Esophagus (tissue), 2 donors: ENCODE results near the gene LY9. TPM values are rescaled to one million over a fixed set of nuclear protein-coding genes. Genes with fewer than 3 reads are reported as not detected.

ENCODE experiments used
- H3K27ac ChIP-seq, 2 donors: one replicate each; pipeline ENCODE4 v1.5.1; 2013; ENCODE audit warnings: low read depth in 2 of 2, mild to moderate bottlenecking in 2 of 2, inconsistent platforms in 1 of 2, low read length in 1 of 2, moderate library complexity in 1 of 2
- H3K27me3 ChIP-seq, 2 donors: one replicate each; pipeline ENCODE4 v1.6.1; 2013; ENCODE audit warnings: low read length in 2 of 2, control low read depth in 1 of 2, mild to moderate bottlenecking in 1 of 2; ENCODE audit not compliant: insufficient read depth in 2 of 2, control insufficient read depth in 1 of 2
- H3K36me3 ChIP-seq, 2 donors: one replicate each; pipeline ENCODE4 v1.6.1; 2013; ENCODE audit warnings: low read length in 1 of 2; ENCODE audit not compliant: control insufficient read depth in 2 of 2, insufficient read depth in 2 of 2
- H3K4me1 ChIP-seq, 2 donors: one replicate each; pipeline ENCODE4 v1.6.1; 2013; ENCODE audit warnings: low read length in 1 of 2; ENCODE audit not compliant: control insufficient read depth in 2 of 2, insufficient read depth in 2 of 2
- H3K4me3 ChIP-seq, 2 donors: one replicate each; pipeline ENCODE4 v1.5.1; 2013; ENCODE audit warnings: low read length in 2 of 2, mild to moderate bottlenecking in 2 of 2, low read depth in 1 of 2, moderate library complexity in 1 of 2
- H3K9me3 ChIP-seq, 2 donors: one replicate each; pipeline ENCODE4 v1.6.1; 2013; ENCODE audit warnings: mild to moderate bottlenecking in 2 of 2, low read depth in 1 of 2, low read length in 1 of 2, moderate library complexity in 1 of 2; ENCODE audit not compliant: control insufficient read depth in 2 of 2, insufficient read depth in 1 of 2
- WGBS, 2 donors: extraction: QIAGEN DNeasy Blood & Tissue Kit; methylation state at CpG; one replicate each; pipeline ENCODE4 v1.1.7; 2013; 5-methylcytosine and 5-hydroxymethylcytosine counted together
- polyA plus RNA-seq, 2 donors: library from polyadenylated mRNA; stranded (reverse); fragments of 200-250 nt; gene quantifications; one replicate each; pipeline ENCODE4 v1.2.3, GENCODE V29; 2013
- donor health status: healthy with polysubstance abuse.
- donor health status: Bipolar disorder and iron deficiency.

Gene LY9
- polyA plus RNA-seq, 2 donors = 0.54 to 0.73 TPM

DNA sequence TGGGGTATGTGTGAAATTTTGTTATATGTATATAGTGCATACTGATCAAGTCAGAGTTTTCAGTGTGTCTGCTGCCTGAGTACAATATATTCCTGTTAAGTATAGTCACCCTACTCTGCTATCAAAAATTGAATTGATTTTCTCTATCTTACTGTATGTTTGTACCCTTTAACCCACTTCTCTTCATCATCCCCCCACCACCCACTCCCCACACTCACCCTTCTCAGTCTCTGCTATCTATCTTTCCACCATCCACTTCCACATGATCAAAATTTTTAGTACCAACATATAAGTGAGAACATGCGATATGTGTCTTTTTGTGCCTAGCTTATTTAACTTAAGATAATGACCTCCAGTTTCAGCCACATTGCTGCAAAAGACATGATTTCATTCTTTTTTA is 4.2 kb downstream of the LY9 start:
- Histone ChIP-seq H3K9me3 (no peaks in the 10 kb centered on the region), H3K27ac (no peak overlapping the region), H3K36me3 (no peaks in the 10 kb centered on the region), H3K27me3 (no peaks in the 10 kb centered on the region), H3K4me3 (no peak overlapping the region), H3K4me1 (no peaks in the 10 kb centered on the region)
- WGBS, 2 donors = 90 to 97% methylated on average over 1 of the region's 1 CpG

DNA sequence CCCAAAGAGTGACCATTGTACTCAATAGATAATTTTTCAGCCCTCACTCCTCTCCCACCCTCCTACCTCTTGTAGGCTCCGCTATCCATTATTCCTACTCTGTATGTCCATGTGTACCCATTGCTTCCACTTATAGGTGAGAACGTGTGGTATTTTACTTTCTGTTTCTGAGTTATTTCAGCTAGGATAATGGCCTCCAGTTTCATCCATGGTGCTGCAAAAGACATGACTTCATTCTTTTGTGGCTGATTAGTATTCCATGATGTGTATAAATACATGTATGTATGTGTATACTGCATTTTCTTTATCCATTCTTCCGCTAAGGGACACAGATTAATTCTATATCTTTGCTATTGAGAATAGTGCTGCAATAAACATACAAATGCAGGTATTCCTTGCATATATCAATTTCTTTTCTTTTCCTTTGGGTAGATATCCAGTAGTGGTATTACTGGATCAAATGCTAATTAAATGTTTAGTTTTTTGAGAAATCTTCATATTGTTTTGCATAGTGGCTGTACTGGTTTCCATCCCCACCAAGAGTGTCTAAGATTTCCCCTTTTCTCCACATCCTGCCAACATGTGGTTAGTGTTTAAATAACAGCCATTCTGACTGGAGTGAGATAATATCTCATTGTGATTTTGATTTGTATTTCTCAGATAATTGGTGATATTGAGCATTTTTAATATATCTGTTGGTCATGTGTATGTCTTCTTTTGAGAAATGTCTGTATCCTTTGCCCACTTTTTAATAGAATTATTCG is 4.9 kb downstream of the LY9 start:
- 46 to 50% methylated on average over 4 of the region's 4 CpGs for WGBS, 2 donors
- no peaks in the 10 kb centered on the region for H3K36me3 ChIP-seq
- H3K27me3 ChIP-seq = no peaks in the 10 kb centered on the region
- H3K4me3 ChIP-seq = no peak overlapping the region
- H3K9me3 ChIP-seq = no peaks in the 10 kb centered on the region
- H3K27ac ChIP-seq = no peak overlapping the region
- H3K4me1 ChIP-seq = no peaks in the 10 kb centered on the region

DNA sequence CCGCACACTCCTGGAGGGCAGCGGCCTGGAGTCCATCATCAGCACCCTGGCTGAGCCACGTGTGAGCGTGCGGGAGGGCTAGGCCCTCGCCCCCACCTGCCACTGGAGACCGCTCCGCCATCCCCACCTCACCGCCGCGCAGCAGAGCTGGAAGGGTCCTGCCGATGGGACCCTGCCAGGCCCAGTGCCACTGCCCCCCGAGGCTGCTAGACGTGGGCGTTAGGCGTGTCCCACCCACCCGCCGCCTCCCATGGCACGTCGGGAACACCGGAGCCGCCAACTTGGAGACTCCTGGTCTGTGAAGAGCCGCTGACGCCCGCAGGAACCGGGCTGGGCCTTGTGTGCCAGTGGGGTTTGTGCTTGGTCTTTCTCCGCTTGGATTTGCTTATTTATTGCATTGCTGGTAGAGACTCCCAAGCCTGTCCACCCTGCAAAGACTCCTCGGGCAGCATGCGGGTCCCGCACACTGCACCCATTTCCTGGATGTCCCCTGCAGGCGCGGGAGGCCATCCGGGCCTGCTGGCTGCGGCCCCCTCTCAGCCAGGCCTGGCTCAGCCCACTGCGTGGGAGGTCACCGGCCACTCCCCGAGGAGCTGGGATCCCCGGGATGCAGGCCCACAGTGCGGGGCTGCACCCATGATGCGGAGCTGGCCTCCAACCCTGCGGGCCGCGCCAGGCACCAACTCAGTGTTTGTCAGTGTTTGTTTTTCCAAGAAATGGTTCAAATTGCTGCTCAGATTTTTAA is 6.0 kb downstream of the LY9 start:
- Histone ChIP-seq H3K4me3 (no peak overlapping the region), H3K27me3 (no peaks in the 10 kb centered on the region), H3K9me3 (no peaks in the 10 kb centered on the region), H3K36me3 (no peaks in the 10 kb centered on the region), H3K4me1 (no peaks in the 10 kb centered on the region), H3K27ac (no peak overlapping the region)
- WGBS, 2 donors = 94 to 95% methylated on average over 43 of the region's 43 CpGs

DNA sequence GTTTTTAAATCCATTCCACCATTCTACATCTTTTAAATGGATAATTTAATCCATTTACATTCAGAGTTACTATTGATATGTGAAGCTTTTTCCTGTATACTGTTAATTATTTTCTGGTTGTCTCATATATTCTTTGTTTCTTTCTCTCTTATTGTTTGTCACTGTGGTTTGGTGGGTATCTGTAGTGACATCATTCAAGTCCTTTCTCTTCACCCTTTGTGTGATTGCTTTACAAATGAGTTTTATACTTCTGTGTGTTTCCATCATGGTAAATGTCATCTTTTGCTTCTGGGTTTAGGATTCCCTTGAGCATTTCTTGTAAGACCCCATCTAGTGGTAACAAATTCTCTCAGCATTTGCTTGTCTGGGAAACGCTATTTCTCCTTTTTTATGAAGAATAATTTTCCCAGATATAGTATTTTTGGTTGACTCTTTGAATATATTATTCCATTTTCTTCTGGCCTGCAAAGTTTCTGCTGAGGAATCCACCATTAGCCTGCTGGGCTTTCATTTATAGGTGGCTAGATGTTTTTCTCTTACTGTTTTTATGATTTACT is 10.2 kb downstream of the LY9 start:
- Histone ChIP-seq H3K4me3 (no peak overlapping the region), H3K27me3 (no peaks in the 10 kb centered on the region), H3K9me3 (peaks cover 3 to 8% of the 10 kb centered on the region in 2 donors), H3K4me1 (no peaks in the 10 kb centered on the region), H3K36me3 (no peaks in the 10 kb centered on the region), H3K27ac (no peak overlapping the region)
- WGBS, 2 donors = 64 to 77% methylated on average over 1 of the region's 1 CpG

DNA sequence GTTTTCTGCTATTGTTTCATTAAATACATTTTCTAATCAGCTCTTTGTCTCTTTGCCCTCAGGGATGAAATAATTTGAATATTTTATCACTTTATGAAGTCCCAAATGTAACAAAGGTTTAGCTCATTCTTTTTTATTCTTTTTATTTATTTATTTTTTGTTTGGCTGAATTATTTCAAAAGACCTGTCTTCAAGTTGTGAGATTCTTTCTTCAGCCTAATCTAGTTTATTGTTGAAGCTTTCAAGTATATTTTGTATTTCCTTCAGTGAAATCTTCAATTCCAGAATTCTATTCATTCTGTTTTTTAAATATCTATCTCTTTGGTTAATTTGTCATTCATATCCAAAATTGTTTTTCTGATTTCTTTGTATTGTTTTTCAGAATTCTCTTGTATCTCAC is 10.8 kb downstream of the LY9 start:
- H3K27ac ChIP-seq = no peak overlapping the region
- H3K4me3 ChIP-seq = no peak overlapping the region
- H3K4me1 ChIP-seq = no peaks in the 10 kb centered on the region
- H3K9me3 ChIP-seq = peaks cover 3 to 8% of the 10 kb centered on the region in 2 donors
- no peaks in the 10 kb centered on the region for H3K36me3 ChIP-seq
- no peaks in the 10 kb centered on the region for H3K27me3 ChIP-seq

DNA sequence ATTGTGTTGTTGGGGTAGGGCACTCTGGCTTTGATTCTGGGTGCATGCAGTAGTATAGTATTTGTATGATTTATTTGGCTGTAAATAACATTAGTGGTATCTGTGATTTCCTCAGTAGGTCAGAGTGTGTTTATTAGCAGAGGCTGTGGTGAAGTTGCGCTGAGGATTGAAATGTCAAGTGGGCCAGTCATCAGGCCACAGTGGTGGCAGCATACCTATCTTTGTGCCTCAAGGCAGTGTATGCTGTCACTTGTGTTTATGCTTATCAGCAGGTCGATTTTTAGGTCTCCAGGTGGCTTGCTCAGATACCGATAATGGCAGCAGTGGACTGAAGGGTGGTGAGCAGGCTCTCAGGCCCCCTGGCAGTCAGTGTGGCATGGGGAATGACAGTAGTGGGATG is 11.3 kb downstream of the LY9 start:
- no peaks in the 10 kb centered on the region for H3K36me3 ChIP-seq
- H3K27ac ChIP-seq = no peak overlapping the region
- H3K9me3 ChIP-seq = peaks cover 3 to 8% of the 10 kb centered on the region in 2 donors
- H3K4me1 ChIP-seq = no peaks in the 10 kb centered on the region
- no peaks in the 10 kb centered on the region for H3K27me3 ChIP-seq
- H3K4me3 ChIP-seq = no peak overlapping the region
- 76 to 81% methylated on average over 3 of the region's 3 CpGs for WGBS, 2 donors

DNA sequence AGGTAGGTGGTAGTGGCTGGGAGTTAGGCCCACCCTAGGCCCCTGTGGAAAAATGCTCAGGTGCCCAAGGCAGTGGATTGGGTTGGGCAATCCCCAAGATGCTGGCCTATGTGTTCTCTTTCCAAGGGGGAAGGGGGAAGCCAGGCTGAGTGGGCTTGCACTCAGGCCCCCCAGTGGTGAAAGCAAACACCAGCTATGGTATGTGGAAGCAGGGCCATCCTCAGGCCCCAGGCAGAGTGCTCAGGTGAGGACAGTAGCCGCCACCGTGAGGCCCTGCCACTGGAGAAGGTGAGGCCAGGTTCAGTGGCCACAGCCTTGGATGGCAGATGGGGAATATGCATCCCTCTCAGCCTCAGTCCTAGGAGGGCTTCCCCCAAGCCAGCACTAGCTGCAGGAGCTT is 11.8 kb downstream of the LY9 start:
- Histone ChIP-seq H3K27ac (no peak overlapping the region), H3K9me3 (peaks cover 3 to 8% of the 10 kb centered on the region in 2 donors), H3K36me3 (no peaks in the 10 kb centered on the region), H3K4me3 (no peak overlapping the region), H3K4me1 (no peaks in the 10 kb centered on the region), H3K27me3 (no peaks in the 10 kb centered on the region)
- 86 to 93% methylated on average over 2 of the region's 2 CpGs for WGBS, 2 donors

DNA sequence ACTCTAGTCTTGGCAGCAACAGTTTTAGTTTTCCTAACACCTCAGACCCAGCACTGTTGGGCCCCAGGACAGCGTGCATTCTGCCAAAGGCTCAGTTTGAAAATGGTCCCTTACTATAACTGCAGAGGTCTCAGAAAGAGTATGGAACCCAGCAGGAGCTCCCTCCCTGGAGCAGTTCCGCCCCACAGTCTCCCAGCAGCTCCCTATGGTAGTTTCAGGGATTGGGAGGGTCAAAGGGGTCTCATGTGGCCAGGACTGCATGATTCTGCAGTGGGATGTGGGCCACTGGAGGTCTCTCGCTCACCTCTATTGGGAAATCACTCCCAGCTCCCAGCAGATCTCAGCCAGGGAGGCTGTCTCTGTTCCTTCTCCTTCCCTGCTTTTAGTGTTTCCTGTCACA is 12.3 kb downstream of the LY9 start:
- no peaks in the 10 kb centered on the region for H3K4me1 ChIP-seq
- no peaks in the 10 kb centered on the region for H3K36me3 ChIP-seq
- H3K27me3 ChIP-seq = no peaks in the 10 kb centered on the region
- WGBS, 2 donors = 86 to 93% methylated on average over 3 of the region's 3 CpGs
- no peak overlapping the region for H3K27ac ChIP-seq
- no peak overlapping the region for H3K4me3 ChIP-seq
- H3K9me3 ChIP-seq = peaks cover 3 to 8% of the 10 kb centered on the region in 2 donors

DNA sequence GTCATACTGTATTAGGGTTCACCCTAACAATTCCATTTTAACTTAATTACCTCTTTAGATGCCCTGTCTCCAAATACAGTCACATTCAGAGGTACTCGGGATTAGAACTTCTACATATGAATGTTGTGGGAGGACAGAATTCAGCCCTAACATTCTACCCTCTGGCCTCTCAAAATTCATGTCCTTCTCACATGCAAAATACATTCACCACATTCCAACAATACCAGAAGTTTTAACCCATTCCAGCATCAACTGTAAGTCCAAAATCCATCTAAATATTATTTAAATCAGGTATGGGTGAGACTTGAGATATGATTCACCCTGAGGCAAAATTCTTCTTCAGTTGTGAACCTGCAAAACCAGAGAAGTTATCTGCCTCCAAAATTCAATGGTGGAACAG is 14.5 kb downstream of the LY9 start:
- Histone ChIP-seq H3K27me3 (no peaks in the 10 kb centered on the region), H3K4me3 (no peak overlapping the region), H3K27ac (no peak overlapping the region), H3K36me3 (no peaks in the 10 kb centered on the region), H3K9me3 (peaks cover 3 to 8% of the 10 kb centered on the region in 2 donors), H3K4me1 (no peaks in the 10 kb centered on the region)
- WGBS, 2 donors = 55 to 58% methylated on average over 1 of the region's 1 CpG
